Activated naive CD4-positive, alpha-beta T cell treated with anti-CD3 and anti-CD28 coated beads, Interleukin-2, amount 50 U/mL, for 16 hours (primary cell): Measurements from ENCODE around the gene IRX1.

Experiments
- DNase-seq: peaks from one replicate; pipeline ENCODE4 v3.0.0-alpha.2; 2020

The IRX1 gene

GRCh38 chr5:3601061-3601710 is 5.6 kb downstream of the IRX1 start:
- DNase-seq = no peak

- DNase-seq = no peak
These were observed 6.5 kb downstream of the IRX1 start for GRCh38 chr5:3601911-3602782.

GRCh38 chr5:3602785-3603502 is 7.3 kb downstream of the IRX1 start:
- DNase-seq = no peak

GRCh38 chr5:3604501-3604900 is 8.9 kb downstream of the IRX1 start:
- DNase-seq = no peak

GRCh38 chr5:3605298-3606010 is 9.8 kb downstream of the IRX1 start:
- no peak for DNase-seq

GRCh38 chr5:3606121-3606831 is 10.6 kb downstream of the IRX1 start:
- DNase-seq = no peak

GRCh38 chr5:3607541-3608181 is 12.0 kb downstream of the IRX1 start:
- no peak for DNase-seq

GRCh38 chr5:3609120-3609681 is 13.6 kb downstream of the IRX1 start:
- DNase-seq = no peak

- no peak for DNase-seq
These were observed 17.0 kb downstream of the IRX1 start for GRCh38 chr5:3612591-3613042.

GRCh38 chr5:3613726-3614125 is 18.1 kb downstream of the IRX1 start:
- no peak for DNase-seq

GRCh38 chr5:3615217-3615616 is 19.6 kb downstream of the IRX1 start:
- DNase-seq = no peak

- no peak for DNase-seq
These were observed 20.2 kb downstream of the IRX1 start for GRCh38 chr5:3615829-3616228.

GRCh38 chr5:3619579-3619978 is 23.9 kb downstream of the IRX1 start:
- no peak for DNase-seq

- no peak for DNase-seq
These were observed 27.3 kb downstream of the IRX1 start for GRCh38 chr5:3622961-3623360.

- DNase-seq = no peak
These were observed 30.0 kb downstream of the IRX1 start for GRCh38 chr5:3625626-3626025.

- no peak for DNase-seq
These were observed 38.4 kb downstream of the IRX1 start for GRCh38 chr5:3634061-3634460.

GRCh38 chr5:3639175-3639574 is 43.5 kb downstream of the IRX1 start:
- DNase-seq = no peak

GRCh38 chr5:3642231-3642630 is 46.6 kb downstream of the IRX1 start:
- DNase-seq = no peak

- no peak for DNase-seq
These were observed 54.7 kb downstream of the IRX1 start for GRCh38 chr5:3650320-3650719.

GRCh38 chr5:3650868-3651267 is 55.2 kb downstream of the IRX1 start:
- DNase-seq = no peak
